ENCODE measurements around the gene ENAH.
"Not testable (repeated sequence)": the region's sequence is repeated elsewhere in the genome, so short reads cannot be mapped to it uniquely, and the experiment has no call there.

Gene ENAH

GRCh38 chr1:225642177-225642576 is 10.7 kb downstream of the ENAH start:
- no peak for DNase-seq

GRCh38 chr1:225638853-225639252 is 14.1 kb downstream of the ENAH start:
- no peak for DNase-seq

- DNase-seq = no peak
These were observed 15.2 kb downstream of the ENAH start for GRCh38 chr1:225637651-225638199.

GRCh38 chr1:225636992-225637391 is 15.9 kb downstream of the ENAH start:
- not testable (repeated sequence) for DNase-seq

- DNase-seq = no peak
These were observed 17.3 kb downstream of the ENAH start for GRCh38 chr1:225635649-225636048.

GRCh38 chr1:225632836-225633235 is 20.1 kb downstream of the ENAH start:
- DNase-seq = not testable (repeated sequence)

GRCh38 chr1:225631021-225631663 is 21.8 kb downstream of the ENAH start:
- DNase-seq = no peak

- no peak for DNase-seq
These were observed 23.4 kb downstream of the ENAH start for GRCh38 chr1:225629483-225629882.

GRCh38 chr1:225628794-225629193 is 24.1 kb downstream of the ENAH start:
- DNase-seq = not testable (repeated sequence)

- DNase-seq = no peak
These were observed 25.5 kb downstream of the ENAH start for GRCh38 chr1:225627304-225627947.

- DNase-seq = no peak
These were observed 26.2 kb downstream of the ENAH start for GRCh38 chr1:225626698-225627097.

- DNase-seq = no peak
These were observed 35.0 kb downstream of the ENAH start for GRCh38 chr1:225617956-225618355.

- DNase-seq = no peak
These were observed 35.4 kb downstream of the ENAH start for GRCh38 chr1:225617479-225617878.

- DNase-seq = not testable (repeated sequence)
These were observed 37.5 kb downstream of the ENAH start for GRCh38 chr1:225615403-225615790.

GRCh38 chr1:225613006-225613405 is 39.9 kb downstream of the ENAH start:
- no peak for DNase-seq

GRCh38 chr1:225612287-225612686 is 40.6 kb downstream of the ENAH start:
- DNase-seq = no peak

GRCh38 chr1:225611537-225612223 is 41.2 kb downstream of the ENAH start:
- DNase-seq = no peak

- no peak for DNase-seq
These were observed 42.4 kb downstream of the ENAH start for GRCh38 chr1:225610539-225610938.

GRCh38 chr1:225608014-225608796 is 44.7 kb downstream of the ENAH start:
- no peak for DNase-seq

- no peak for DNase-seq
These were observed 45.6 kb downstream of the ENAH start for GRCh38 chr1:225607355-225607754.

GRCh38 chr1:225603538-225604354 is 49.2 kb downstream of the ENAH start:
- no peak for DNase-seq

- no peak for DNase-seq
These were observed 50.2 kb downstream of the ENAH start for GRCh38 chr1:225602590-225603206.
